HepG2 (cell line): ENCODE measurements around the gene DTYMK. TPM values are rescaled to one million over a fixed set of nuclear protein-coding genes. Genes with fewer than 3 reads are reported as not detected.

Experiments
- ATF6 ChIP-seq: sonication (generic); formaldehyde crosslinking; conservative IDR thresholded peaks from 2 replicates; pipeline ENCODE4 v1.4.0; 2020; ENCODE audit warnings: missing genetic modification reagents
- BRD4 ChIP-seq: sonication (generic); formaldehyde crosslinking; IDR thresholded peaks from 2 replicates; pipeline ENCODE4 v1.4.0; 2020; ENCODE audit warnings: missing genetic modification reagents
- DZIP1 ChIP-seq: sonication (generic); formaldehyde crosslinking; IDR thresholded peaks from 2 replicates; pipeline ENCODE4 v1.5.0; 2020; ENCODE audit warnings: mild to moderate bottlenecking, missing genetic modification reagents
- FLYWCH1 ChIP-seq: sonication (generic); formaldehyde crosslinking; IDR thresholded peaks from 2 replicates; pipeline ENCODE4 v1.8.1; 2023; ENCODE audit warnings: mild to moderate bottlenecking, missing genetic modification reagents
- HNRNPUL1 ChIP-seq: fragments of 200-400 bp; formaldehyde crosslinking; IDR thresholded peaks from 2 replicates; pipeline ENCODE4 v1.6.1; 2017; ENCODE audit warnings: low read depth, mild to moderate bottlenecking, low read length, moderate library complexity
- HOXA7 ChIP-seq: sonication (generic); formaldehyde crosslinking; IDR thresholded peaks from 2 replicates; pipeline ENCODE4 v1.8.1; 2022; ENCODE audit warnings: mild to moderate bottlenecking, missing genetic modification reagents, moderate library complexity
- NONO ChIP-seq, 2 experiments: fragments of 450-650 bp in 1 of 2; sonication (generic) in 1 of 2; formaldehyde crosslinking in 1 of 2; IDR thresholded peaks in 1 of 2; conservative IDR thresholded peaks in 1 of 2; 2 replicates each; pipeline versions ENCODE4 v1.6.1 to v1.8.0; 2017 to 2022; ENCODE audit warnings: mild to moderate bottlenecking in 1 of 2, missing genetic modification reagents in 1 of 2, moderate library complexity in 1 of 2
- PHF21A ChIP-seq: sonication (generic); formaldehyde crosslinking; IDR thresholded peaks from 2 replicates; pipeline ENCODE4 v1.5.0; 2020; ENCODE audit warnings: mild to moderate bottlenecking, missing genetic modification reagents
- SATB2 ChIP-seq: sonication (generic); formaldehyde crosslinking; IDR thresholded peaks from 2 replicates; pipeline ENCODE4 v1.5.0; 2020; ENCODE audit warnings: missing genetic modification reagents
- TBX3 ChIP-seq: fragments of 450-650 bp; IDR thresholded peaks from 2 replicates; pipeline ENCODE4 v1.6.1; 2017; ENCODE audit warnings: antibody characterized with exemption, mild to moderate bottlenecking, inconsistent platforms, borderline replicate concordance
- TFE3 ChIP-seq: IDR thresholded peaks from 2 replicates; pipeline ENCODE4 v1.6.1; 2016
- ZMYM3 ChIP-seq: sonication (generic); formaldehyde crosslinking; IDR thresholded peaks from 2 replicates; pipeline ENCODE4 v1.5.1; 2020; ENCODE audit warnings: mild to moderate bottlenecking, missing genetic modification reagents
- ZNF124 ChIP-seq: sonication (generic); formaldehyde crosslinking; IDR thresholded peaks from 2 replicates; pipeline ENCODE4 v1.4.0; 2020; ENCODE audit warnings: missing genetic modification reagents
- ZNF232 ChIP-seq: sonication (generic); formaldehyde crosslinking; IDR thresholded peaks from 2 replicates; pipeline ENCODE4 v1.4.0; 2020; ENCODE audit warnings: missing genetic modification reagents, borderline replicate concordance
- ZNF598 ChIP-seq: sonication (generic); formaldehyde crosslinking; IDR thresholded peaks from 2 replicates; pipeline ENCODE4 v1.5.1; 2020; ENCODE audit warnings: mild to moderate bottlenecking, missing genetic modification reagents, borderline replicate concordance
- polyA plus RNA-seq, 8 experiments: library from polyadenylated mRNA; depleted of rRNA in 3 of 8; stranded (reverse) in 7 of 8; unstranded in 1 of 8; fragments of >200 nt; fragmentation: Illumina TruSeq in 4 of 8; extraction: Trizol in 4 of 8; gene quantifications; 2 replicates each; pipeline versions ENCODE4 v1.2.1 to v1.2.3, GENCODE V29; 2011 to 2016; ENCODE audit warnings: low read depth in 4 of 8, missing spikeins in 1 of 8, mixed read lengths in 1 of 8; ENCODE audit not compliant: insufficient read depth in 1 of 8
- total RNA-seq, 5 experiments: library from RNA; depleted of rRNA; stranded (reverse); fragments of >200 nt; fragmentation: Illumina TruSeq; extraction: Trizol; gene quantifications; 2 replicates each; pipeline ENCODE4 v1.2.3, GENCODE V29; 2016; ENCODE audit warnings: low read depth in 1 of 5
- TF ChIP-seq, protein P1 (sequence below): sonication (generic); formaldehyde crosslinking; IDR thresholded peaks from 2 replicates; pipeline ENCODE4 v1.9.0; 2021; ENCODE audit warnings: missing genetic modification reagents, borderline replicate concordance
- TF ChIP-seq, protein P2 (sequence below): sonication (generic); formaldehyde crosslinking; IDR thresholded peaks from 2 replicates; pipeline ENCODE4 v1.4.0; 2020; ENCODE audit warnings: low read depth, missing genetic modification reagents
- TF ChIP-seq, protein P3 (sequence below): sonication (generic); formaldehyde crosslinking; IDR thresholded peaks from 2 replicates; pipeline ENCODE4 v1.8.0; 2022; ENCODE audit warnings: low read depth, missing genetic modification reagents

DTYMK gene
- total and polyA plus RNA-seq, 2 of the 13 experiments (the other 11 are each of a cell fraction or from before 2014, with no cell fraction given) = 57.5 to 134 TPM

GRCh38 chr2:241701149-241701398 lies 14.5 kb upstream of the DTYMK start (continued):
- TF ChIP-seq FLYWCH1 (CRISPR knock-in tag) (no peak), ZNF598 (0 out of 2 replicates have a peak, but pooled peaks have one; percentile 62), DZIP1 (no peak), ZNF124 (CRISPR knock-in tag) (no peak), HOXA7 (CRISPR knock-in tag) (no peak), TBX3 (no peak), PHF21A (no peak), ATF6 (CRISPR knock-in tag) (no peak), BRD4 (CRISPR knock-in tag) (no peak), ZMYM3 (CRISPR knock-in tag) (no peak), HNRNPUL1 (no peak), SATB2 (CRISPR knock-in tag) (no peak), NONO (IDR thresholded peaks at IDR 0.05) (no peak), NONO (CRISPR knock-in tag; conservative IDR thresholded peaks at IDR 0.05) (no peak), TFE3 (no peak; the same call in 1 of the 2 replicates), ZNF232 (CRISPR knock-in tag) (no peak)
- TF ChIP-seq, protein P1, sequence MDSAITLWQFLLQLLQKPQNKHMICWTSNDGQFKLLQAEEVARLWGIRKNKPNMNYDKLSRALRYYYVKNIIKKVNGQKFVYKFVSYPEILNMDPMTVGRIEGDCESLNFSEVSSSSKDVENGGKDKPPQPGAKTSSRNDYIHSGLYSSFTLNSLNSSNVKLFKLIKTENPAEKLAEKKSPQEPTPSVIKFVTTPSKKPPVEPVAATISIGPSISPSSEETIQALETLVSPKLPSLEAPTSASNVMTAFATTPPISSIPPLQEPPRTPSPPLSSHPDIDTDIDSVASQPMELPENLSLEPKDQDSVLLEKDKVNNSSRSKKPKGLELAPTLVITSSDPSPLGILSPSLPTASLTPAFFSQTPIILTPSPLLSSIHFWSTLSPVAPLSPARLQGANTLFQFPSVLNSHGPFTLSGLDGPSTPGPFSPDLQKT (CRISPR knock-in tag) = no peak
- TF ChIP-seq, protein P2, sequence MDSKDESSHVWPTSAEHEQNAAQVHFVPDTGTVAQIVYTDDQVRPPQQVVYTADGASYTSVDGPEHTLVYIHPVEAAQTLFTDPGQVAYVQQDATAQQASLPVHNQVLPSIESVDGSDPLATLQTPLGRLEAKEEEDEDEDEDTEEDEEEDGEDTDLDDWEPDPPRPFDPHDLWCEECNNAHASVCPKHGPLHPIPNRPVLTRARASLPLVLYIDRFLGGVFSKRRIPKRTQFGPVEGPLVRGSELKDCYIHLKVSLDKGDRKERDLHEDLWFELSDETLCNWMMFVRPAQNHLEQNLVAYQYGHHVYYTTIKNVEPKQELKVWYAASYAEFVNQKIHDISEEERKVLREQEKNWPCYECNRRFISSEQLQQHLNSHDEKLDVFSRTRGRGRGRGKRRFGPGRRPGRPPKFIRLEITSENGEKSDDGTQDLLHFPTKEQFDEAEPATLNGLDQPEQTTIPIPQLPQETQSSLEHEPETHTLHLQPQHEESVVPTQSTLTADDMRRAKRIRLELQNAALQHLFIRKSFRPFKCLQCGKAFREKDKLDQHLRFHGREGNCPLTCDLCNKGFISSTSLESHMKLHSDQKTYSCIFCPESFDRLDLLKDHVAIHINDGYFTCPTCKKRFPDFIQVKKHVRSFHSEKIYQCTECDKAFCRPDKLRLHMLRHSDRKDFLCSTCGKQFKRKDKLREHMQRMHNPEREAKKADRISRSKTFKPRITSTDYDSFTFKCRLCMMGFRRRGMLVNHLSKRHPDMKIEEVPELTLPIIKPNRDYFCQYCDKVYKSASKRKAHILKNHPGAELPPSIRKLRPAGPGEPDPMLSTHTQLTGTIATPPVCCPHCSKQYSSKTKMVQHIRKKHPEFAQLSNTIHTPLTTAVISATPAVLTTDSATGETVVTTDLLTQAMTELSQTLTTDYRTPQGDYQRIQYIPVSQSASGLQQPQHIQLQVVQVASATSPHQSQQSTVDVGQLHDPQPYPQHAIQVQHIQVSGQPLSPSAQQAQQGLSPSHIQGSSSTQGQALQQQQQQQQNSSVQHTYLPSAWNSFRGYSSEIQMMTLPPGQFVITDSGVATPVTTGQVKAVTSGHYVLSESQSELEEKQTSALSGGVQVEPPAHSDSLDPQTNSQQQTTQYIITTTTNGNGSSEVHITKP = no peak
- TF ChIP-seq, protein P3, sequence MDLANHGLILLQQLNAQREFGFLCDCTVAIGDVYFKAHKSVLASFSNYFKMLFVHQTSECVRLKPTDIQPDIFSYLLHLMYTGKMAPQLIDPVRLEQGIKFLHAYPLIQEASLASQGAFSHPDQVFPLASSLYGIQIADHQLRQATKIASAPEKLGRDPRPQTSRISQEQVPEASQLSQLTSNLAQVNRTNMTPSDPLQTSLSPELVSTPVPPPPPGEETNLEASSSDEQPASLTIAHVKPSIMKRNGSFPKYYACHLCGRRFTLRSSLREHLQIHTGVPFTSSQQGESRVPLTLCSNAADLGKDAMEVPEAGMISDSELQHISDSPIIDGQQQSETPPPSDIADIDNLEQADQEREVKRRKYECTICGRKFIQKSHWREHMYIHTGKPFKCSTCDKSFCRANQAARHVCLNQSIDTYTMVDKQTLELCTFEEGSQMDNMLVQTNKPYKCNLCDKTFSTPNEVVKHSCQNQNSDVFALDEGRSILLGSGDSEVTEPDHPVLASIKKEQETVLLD = no peak
